ENCODE data around the gene EFL1.
"Not testable (repeated sequence)": the region's sequence is repeated elsewhere in the genome, so short reads cannot be mapped to it uniquely, and the experiment has no call there.

Gene EFL1

DNA sequence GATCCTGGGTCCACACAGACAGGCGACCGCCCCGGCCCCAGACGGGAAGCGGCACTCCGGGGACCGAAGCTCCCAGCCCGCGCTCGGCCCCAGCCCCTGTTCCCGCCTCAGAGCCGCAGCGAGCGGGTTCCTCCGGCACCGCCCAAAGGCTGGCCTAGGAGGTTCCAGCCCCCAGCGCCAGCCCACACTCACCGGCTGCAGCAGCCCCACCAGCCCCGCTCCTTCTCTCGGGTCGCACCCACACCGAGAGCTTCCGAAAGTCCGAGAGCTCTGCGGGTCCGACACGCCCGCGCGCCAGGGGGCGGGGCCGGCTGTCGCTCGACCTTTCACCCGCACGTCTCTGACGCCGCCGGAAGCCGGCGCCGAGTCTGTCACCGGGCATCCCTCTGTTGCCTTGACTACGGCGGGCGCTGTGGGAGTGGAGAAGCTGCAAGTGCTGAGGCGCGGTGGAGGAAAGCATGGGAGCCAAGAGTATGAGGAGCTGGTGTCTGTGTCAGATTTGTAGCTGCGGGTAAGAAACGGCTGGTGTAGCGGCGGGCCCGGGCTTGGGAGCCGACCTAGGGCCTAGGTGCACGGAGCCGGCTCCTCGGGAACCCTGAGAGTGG, at the start of gene EFL1, which contains the start of gene SAXO2:
EFL1 (minus strand) TSS at position 313 of the 605 bp plus-strand sequence. CDS start 956 bp downstream, outside the sequence.
SAXO2 (plus strand) TSS at position 397 of the 605 bp plus-strand sequence; CDS start at position 459, 62 bp downstream.
- peak; percentile 31 for DNase-seq (ENCODE audit: low read depth, low spot score)

DNA sequence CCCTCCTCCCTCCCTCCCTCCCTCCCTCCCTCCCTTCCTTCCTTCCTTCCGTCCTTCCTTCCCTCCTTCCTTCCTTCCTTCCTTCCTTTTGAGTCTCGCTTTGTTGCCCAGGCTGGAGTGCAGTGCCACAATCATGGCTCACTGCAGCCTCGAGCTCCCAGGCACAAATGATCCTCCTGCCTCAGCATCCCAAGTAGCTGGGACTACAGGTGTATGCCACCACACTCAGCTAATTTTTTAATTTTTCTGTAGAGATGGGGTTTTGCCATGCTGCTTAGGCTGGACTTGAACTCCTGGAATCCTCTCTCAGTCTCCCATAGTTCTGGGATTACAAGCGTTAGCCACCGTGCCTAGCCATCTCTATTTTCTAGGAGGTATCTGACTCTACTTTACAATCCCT, 48.8 kb upstream of the EFL1 start:
- DNase-seq (ENCODE audit: low read depth, low spot score), result not testable (repeated sequence)

- DNase-seq (ENCODE audit: low read depth, low spot score), result no peak
Observed at GRCh38 chr15:82309802-82310201, 47.3 kb upstream of the EFL1 start.

- no peak for DNase-seq (ENCODE audit: low read depth, low spot score)
Observed at GRCh38 chr15:82307714-82308081, 45.2 kb upstream of the EFL1 start.

DNA sequence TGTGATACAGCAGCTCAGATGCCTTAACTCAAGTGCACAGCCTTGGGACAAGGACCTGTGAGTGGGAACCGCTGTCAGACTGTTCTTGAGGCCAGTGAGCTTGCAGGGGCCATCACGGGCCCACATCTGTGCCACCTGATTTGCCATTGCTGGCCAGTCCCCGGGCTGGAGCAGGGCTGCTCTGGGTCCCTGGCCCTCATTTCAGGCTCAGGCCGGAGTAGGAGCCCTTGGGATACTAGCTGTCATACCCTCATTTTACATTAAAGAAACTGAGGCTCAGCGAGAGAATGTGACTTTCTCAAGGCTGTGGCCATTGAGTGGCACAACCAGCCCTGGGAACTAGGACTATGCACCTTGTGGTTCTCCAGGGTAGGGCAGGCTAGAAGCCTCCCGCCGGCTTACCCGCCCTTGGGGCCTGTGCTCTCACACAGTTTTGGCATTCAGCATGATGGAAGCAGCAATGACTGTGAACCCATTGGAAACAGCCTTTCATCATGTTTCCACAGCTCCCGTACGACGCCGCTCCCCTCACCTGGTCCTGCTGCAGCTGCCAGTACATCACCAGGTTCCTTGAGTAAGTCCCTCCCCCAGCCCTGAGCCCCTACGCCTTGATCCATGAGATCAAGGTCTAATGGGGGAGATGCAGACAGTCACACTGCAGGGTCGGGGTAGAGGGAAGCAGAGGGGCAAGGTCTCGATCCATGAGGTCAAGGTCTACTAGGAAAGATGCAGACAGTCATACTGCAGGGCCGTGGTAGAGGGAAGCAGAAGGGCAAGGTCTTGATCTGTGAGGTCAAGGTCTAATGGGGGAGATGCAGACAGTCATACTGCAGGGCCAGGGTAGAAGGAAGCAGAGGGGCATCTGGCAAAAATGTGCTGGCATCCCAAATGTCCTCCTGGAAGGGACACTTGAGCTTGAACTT, 44.5 kb upstream of the EFL1 start:
- DNase-seq (ENCODE audit: low read depth, low spot score), result no peak

DNA sequence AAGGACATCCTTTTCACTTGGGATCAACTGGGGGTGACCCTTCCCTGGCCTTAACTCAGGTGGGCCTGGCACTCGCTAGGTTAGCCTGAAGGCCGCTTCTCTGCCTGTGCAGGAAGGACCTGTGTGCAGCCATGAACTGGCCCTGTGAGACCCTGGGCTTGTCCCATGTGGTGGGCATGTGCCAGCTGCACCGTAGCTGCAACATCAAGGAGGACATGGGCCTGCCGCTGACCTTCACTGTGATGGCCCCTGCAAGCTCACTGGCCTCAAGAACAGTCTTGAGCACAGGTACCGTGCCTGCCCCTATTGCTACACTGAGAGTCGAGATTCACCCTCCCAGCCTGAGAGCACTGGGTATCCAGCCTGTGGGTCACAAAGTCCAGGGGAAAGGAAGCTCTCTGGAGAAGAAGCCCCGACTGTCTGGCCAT, 43.1 kb upstream of the EFL1 start:
- DNase-seq (ENCODE audit: low read depth, low spot score), result no peak

- no peak for DNase-seq (ENCODE audit: low read depth, low spot score)
Observed at GRCh38 chr15:82304778-82305090, 42.2 kb upstream of the EFL1 start.

DNA sequence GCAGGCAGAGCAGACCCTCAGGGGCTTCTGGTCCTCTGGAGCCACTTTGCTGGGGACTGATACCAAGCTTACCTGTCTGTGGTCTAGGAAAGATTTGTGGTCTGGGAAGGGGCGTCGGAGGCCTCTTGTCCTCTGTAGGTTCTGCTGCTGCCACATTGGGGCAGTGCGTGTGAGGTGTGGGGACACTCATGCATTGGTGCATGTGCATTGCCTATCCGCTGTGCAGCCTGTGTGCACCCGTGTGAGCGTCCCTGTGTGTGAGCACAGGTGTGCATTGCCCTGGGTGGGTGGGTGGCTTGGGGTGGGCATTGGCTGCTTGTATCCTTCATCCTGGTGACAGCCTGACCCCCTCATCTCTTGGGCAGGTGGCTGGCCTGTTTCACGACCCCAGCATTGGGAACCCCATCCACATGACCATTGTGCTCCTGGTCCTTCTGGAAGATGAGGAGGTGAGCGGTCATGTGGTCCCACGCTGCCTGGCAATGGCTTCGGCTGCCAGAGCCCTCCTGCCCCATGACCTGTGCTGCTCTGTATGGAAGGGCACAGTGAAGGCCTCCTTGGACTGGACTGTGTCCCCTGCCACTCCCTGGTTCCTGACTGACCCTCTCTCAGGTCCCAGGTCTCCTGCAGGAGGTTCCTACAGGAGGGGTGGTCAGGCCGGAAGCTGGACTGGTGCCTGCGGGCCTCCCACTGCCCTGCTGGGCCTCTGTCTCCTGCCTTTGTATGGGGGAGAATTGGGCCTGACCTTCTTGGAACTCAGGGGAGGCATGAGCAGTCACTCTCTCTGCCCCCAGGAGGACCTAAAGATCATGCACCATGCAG, 41.6 kb upstream of the EFL1 start:
- no peak for DNase-seq (ENCODE audit: low read depth, low spot score)

DNA sequence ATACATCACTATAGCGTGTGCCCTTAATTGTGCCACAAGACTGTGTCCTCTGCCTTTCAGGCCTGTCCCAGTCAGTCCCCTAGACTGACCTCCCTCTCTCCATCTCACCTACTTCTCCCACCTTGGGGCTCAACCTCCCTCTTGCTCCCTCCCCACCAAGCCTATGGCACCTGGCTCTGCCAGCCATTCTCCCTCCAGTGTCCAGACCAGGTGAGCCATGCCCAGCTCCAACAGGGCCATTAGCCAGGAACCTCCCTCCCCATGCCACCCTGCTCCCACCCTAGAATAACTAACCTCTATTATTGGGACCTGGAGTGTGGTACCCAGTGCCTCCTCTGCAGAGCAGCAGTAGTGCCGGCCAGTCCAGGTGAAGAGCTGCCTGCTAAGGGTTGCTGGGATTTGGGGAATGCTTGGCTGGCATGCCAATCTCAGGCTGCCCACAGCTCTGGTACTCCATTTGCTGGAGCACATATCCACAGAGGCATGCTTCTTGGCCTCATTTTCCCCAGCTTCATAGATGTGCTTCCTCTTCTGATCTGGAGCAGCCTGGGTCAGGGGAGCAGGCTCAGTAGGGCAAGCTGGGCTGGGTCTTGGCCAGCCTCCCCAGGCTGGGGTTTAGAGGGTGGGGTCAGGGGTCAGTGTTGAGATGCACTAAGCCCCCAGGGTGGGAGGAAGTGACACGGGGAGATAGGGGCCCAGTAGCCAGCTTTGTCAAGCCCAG, 38.9 kb upstream of the EFL1 start:
- DNase-seq (ENCODE audit: low read depth, low spot score), result no peak

- no peak for DNase-seq (ENCODE audit: low read depth, low spot score)
Observed at GRCh38 chr15:82300883-82301282, 38.3 kb upstream of the EFL1 start.

DNA sequence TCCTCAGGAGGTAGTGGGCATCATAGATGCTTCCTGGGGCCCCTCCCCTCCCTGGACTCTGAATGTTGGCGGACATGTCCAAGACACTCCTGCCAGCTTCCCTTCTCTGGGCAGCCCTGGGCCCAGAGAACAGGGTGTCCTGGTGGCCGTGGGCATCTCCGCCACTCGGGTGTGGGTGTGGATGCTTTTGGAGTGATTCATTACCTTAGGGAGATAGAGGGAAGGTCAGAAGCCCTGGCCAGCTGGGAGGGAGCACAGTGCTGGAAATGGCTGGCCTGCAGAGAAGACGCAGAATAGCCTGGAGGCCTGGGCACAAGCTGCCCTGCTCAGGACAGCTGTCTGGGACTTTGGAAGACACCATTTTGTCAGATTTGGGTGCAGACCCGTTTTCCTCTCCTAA, 37.8 kb upstream of the EFL1 start:
- not testable (repeated sequence) for DNase-seq (ENCODE audit: low read depth, low spot score)

DNA sequence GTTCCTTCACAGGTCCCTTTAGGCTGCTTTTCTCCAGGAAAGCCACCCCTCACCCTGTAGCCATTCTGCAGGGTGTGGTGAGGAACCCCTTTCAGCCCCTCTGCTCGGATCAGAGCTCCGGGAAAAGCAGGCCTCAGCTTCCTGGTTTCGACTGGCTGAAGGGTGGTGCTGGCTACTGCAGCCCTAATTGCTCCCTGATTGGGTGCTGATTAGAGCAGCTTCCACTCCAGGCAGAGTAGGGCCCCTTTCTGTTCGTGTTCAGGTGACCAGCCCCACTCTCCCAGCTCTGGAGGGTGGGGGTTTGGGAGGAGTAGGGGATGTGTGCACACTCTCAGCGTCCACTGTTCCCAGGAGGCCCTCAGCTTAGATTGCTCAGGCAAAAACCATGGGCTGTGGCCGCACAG, 37.0 kb upstream of the EFL1 start:
- DNase-seq (ENCODE audit: low read depth, low spot score), result not testable (repeated sequence)

DNA sequence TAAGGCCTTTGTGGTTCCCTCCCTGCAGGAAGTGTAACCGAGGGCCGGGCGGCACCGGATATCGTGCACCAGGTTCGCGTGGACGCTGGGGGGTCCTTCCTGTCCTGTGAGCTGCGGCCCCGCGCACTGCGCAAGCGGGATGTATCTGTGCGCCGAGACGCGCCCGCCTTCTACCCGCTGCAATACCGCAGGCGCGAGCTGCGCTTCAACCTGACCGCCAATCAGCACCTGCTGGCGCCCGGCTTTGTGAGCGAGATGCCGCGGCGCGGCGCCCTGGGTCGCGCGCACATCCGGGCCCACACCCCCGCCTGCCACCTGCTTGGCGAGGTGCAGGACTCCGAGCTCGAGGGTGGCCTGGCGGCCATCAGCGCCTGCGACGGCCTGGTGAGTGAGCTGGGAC, 36.0 kb upstream of the EFL1 start:
- no peak for DNase-seq (ENCODE audit: low read depth, low spot score)

DNA sequence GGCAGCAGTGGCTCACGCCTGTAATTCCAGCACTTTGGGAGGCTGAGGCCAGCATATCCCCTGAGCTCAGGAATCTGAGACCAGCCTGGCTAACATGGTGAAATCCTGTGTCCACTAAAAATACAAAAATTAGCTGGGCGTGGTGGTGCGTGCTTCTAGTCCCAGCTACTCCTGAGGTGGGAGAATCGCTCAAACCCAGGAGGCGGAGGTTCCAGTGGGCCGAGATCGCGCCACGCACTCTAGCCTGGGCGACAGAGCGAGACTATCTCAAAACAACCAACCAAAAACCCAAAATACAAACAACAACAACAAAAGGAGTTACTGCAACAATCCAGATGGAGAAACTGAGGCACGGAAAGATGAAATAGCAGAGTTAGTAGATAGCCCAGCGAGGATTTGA, 35.5 kb upstream of the EFL1 start:
- DNase-seq (ENCODE audit: low read depth, low spot score), result no peak

DNA sequence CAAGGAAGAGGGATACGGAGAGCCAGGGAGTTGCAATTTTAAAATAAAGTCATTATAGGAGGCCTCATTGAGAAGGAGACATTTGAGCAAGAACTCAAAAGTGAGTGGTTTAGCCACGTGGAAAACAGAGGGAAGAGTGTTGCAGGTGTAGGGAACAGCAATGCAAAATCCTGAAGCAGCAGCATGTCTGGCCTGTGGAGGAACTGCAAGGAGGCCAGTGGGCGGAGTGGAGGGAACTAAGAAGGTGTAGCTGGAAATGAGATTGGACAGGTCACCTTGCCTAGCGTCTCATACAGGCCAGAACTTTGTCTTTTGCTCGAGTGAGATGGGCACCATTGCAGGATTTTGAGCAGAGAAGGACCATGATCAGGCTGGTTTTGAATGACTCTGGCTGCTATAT, 35.0 kb upstream of the EFL1 start:
- DNase-seq (ENCODE audit: low read depth, low spot score), result no peak

GRCh38 chr15:82294061-82294690, 31.6 kb upstream of the EFL1 start:
- DNase-seq (ENCODE audit: low read depth, low spot score), result peak; percentile 40

DNA sequence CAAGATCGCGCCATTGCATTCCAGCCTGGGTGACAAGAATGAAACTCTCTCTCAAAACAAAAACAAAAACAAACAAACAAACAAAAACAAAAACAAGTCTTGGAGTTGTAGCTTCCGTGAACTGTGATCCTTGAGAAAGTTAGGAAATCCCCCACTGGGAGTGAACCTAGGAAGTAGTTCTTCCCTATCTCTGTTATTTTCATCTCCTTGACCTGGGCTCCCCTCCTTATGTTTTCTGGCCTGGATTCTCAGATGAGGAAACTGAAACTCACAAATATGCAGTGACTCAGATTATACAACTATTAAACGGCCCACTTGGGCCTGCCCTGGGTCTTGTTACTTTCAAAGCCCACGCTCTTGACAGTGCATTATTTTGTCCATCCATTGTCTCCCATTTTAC, 29.7 kb upstream of the EFL1 start:
- DNase-seq (ENCODE audit: low read depth, low spot score), result no peak

GRCh38 chr15:82288202-82288601, 25.7 kb upstream of the EFL1 start:
- DNase-seq (ENCODE audit: low read depth, low spot score), result not testable (repeated sequence)

GRCh38 chr15:82286475-82286874, 23.9 kb upstream of the EFL1 start:
- not testable (repeated sequence) for DNase-seq (ENCODE audit: low read depth, low spot score)

DNA sequence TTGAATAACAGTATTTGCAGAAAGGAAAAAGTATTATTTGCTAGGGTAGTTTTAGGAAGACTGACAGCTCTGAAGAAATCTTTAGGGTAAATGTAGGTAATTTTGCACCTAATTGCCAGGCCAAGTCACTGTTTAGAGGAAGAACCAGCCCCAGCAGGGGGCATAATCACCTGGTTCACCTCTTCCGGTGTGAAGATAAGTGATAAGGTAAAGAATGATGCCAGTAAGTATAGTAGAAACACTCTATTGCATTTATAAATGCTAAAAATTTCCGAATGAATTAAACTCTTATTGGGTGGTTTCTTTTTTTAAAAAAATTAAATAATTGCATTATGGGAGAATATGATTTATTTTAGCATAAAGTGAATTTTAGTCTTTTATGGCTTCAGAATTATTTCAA, 21.8 kb upstream of the EFL1 start:
- not testable (repeated sequence) for DNase-seq (ENCODE audit: low read depth, low spot score)

- DNase-seq (ENCODE audit: low read depth, low spot score), result not testable (repeated sequence)
Observed at GRCh38 chr15:82282386-82282785, 19.9 kb upstream of the EFL1 start.
